NCI-H2196 (cell line): ENCODE results near the gene DCAF12.
"Not testable (repeated sequence)": the region's sequence is repeated elsewhere in the genome, so short reads cannot be mapped to it uniquely, and the experiment has no call there.

ENCODE experiments used
- DNase-seq: peaks from one replicate; lab custom pipeline; 2025; ENCODE audit not compliant: unreplicated experiment; lab: John Stamatoyannopoulos, UW

The DCAF12 gene

DNA sequence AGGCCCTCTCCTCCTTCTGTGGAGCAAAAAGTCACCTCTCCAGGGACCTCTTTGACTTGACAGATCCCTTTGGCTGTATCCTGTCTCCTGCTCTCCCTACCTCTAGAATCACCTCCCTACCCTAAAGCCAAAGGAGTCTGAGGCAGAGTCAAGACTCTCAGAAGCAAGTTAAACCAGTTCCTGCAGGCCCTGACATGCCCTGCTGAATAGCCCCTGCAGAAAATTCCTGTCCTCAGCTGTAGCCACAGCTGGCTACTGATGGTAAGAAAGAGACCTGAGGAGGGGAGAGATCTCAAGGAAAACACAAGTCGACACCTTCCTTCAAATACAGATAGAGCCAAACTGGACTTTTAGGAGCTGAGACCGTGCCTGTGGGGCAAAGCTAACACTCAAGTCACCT, 54.1 kb downstream of the DCAF12 start:
- DNase-seq, result peak; percentile 26

DNA sequence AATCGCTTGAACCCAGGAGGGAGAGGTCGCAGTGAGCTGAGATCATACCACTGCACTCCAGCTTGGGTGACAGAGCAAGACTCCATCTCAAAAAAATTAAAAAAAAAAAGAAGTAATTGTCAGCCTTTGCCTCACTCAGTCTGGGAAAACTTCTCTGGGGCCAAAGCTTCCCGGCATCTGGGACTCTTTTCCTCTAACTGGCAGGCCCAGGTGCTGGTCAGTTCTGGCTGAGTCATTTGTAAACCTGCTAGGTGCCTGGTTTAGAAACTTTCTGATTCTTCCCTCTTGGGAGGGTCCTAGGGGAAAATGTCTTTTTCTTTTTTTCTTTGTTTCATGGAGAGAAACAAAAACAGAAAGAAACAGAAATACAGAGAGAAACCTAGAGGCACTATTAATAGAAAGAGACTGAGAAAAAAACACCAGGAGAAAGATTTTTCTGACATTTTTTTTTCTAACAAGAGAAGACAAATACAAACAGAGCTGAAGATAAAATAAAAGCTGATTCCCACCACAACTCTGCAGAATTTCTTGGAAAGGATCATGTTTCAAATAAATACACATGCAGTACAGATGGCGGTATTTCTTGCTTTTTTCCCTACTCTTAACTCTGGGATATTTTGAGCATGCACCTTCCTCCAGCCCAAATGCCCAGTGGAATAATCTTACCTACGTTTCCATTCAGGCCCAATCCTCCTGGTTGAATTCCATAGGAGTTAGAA, 55.7 kb downstream of the DCAF12 start:
- DNase-seq, result no peak

DNA sequence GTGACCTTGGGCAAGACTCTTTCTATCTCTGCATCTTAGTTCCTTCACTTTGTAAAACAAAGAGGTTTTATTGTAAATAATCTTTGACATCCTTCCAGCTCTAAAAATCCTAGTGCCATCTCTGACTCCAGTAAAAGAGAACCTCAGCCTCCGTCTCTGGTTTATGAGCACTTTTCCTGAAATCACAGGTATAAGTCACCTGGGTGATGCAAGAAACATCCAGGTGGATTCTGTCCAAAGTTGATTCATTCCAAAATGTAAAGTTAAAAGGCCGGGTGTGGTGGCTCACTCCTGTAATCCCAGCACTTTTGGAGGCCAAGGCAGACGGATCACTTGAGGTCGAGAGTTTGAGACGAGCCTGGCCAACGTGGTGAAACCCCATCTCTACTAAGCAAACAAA, 56.7 kb downstream of the DCAF12 start:
- no peak for DNase-seq

DNA sequence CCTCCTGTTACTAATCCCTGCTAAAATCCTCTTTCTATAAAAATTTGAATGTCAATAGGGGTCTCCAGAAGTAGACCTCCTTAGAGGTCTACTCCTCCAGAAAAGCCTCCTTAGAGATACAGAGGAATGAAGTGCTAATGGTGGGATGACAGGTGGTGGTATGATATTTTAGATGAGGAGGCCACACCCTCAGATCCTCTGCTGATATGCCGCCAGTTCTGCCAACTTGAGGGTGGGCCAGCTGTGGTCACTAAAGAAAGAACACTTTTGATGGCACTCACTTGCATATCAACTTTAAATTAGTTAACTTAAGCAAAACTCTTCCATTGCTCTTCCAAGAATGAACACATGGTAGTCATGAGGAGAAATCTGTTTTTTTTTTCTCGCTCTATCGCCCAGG, 61.0 kb downstream of the DCAF12 start:
- no peak for DNase-seq

DNA sequence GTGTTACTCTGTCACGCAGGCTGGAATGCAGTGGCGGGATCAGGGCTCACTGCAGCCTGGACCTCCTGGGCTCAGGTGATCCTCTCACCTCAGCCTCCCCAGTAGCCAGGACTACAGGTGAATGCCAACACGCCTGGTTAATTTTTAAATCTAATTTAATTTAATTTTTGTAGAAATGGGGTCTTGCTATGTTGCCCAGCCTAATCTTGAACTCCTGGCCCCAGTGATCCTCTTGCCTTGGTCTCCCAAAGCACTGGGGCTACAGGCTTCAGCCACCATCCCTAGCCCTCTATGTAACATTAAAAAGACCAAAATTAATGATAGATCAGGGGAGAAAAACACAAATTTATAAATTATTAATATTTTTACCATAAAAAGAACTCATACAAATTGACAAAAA, 66.5 kb downstream of the DCAF12 start:
- DNase-seq, result no peak

DNA sequence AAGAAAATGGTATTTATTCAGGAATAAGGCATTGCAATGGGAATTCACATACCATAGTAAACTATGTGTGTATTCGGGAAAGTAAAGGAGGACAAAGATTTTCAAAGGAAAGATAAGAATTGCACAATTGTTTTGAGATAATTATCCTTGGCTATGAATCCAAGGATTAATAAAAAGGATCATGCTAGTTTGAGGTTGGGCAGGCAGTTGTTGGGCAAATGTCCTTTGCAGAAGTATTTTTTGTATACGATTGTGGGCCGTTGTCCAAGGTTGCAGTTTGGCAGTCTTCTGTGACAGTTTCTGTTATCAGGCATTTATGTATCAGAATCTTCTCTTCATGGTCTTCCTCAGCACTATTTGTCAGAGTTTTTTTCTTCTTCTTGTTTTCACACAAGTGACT, 67.2 kb downstream of the DCAF12 start:
- DNase-seq, result no peak

DNA sequence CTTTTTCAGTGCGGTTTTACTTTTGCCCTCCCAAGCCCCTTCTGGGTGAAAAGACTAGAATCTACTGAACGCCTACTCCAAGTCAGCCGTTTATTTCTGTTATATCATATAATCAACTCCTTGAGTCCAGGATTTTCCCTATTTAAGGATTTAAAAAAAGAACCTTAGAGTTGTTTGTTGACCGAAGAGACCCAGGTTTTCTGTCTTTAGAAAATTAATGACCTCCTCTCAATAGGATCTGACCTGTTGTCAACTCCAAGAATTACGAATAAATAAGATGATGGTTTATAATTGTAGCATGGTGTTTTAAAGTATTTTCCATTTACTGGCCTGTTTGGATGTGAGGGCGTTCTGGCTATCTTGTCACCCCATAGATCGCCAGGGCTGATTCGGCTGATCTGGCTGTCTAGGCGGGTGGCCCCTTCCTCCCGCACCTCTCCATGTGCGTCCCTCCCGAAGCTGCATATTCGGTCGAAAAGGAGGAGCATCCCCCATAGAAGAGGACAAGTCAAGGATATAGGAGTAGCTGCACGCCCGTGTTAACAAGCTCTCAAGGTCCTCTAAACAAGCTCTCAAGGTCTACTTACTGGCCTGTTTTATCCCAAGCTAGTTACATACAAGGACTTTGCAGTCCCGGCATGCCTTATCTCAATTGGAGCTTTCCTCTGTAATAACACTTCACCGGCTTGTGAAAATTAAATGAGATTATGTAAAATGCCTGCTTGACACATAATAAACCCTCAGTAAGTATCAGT, 76.7 kb downstream of the DCAF12 start:
- DNase-seq, result no peak

DNA sequence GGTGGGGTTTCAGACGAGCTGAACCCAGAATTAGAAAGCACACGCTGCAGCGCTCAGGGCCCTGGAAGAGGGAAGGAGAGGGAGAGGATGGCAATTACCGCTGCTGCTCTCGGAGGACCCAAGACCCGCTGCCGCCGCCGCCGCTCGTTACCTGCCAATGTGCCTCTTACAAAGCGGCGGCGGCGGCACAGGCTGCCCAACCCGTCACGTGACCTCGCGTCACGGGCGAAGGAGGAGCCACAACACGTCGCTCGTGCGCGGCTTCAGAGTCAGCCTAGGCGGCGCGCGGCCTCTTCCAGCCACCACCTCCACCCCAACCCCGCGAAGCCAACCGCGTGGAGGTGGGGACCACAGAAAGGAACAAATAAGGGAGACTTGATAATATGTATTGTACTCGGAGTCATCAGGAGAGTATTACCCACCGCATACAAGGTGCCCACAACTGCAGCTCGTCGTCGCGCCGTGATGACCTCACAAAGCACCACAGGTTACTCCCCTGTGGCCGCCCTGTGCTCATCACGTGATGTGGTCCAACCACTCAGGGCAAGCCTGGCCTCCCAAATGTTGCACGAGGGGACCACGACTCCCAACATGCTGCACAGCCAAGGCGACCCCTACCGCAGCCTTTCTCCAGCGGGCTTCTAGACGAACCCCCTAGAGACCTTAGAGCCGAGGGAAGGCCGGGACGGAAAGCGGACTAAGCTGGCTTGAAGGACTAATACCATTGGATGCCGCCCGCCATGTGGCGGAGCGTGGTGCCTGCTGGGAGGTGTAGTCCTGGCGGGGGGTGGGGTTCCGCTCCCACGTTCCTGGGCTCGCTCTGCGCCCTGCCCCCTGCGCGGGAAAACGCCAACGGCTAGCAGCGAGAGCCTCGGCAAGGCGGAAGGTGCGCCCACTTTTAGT, 77.5 kb downstream of the DCAF12 start, which contains the start of gene UBAP2:
Gene UBAP2 (minus strand): TSS at position 161 of the 903 bp plus-strand sequence. CDS start 31,739 bp downstream, outside the sequence.
- DNase-seq, result peak; percentile 95

DNA sequence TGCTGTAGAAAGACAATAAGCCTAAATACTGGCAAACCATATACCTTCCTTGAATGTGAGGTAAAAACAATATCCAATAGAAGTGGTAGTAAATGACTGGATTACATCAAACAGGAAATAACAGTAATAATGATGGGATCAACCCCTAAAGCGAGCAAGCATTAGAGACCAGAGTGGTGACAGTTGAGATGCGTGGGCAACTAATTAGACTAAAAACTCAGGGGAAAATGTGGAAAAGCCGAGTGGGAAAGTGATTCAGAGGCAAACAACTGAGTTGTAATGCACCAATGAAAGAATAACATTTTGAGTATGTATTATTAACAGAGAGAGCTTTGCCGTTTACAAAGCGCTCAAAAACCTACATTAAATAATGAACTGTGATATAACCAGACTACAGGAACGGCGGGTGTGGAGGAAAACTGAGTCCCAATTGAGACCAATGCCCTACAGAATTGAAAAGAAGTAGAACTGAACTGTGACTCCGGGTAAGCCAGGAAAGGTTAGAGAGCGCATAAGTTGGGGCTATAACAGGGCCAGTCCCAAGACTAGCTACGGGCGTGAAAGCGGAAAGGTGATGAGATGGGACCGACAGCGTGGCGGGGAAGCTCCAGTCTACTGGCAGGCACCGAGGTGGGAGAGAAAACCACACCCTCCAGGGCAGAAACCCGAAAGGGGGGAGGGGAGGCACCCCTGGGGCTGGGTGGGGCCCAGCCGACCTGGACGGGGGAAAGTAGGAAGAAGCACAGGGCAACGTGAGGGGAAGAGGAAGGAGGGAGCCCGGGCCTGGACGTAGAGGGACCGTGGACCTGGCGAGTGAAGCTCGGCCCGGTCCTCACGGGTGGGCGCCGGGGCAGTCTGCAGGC, 78.4 kb downstream of the DCAF12 start:
- no peak for DNase-seq

DNA sequence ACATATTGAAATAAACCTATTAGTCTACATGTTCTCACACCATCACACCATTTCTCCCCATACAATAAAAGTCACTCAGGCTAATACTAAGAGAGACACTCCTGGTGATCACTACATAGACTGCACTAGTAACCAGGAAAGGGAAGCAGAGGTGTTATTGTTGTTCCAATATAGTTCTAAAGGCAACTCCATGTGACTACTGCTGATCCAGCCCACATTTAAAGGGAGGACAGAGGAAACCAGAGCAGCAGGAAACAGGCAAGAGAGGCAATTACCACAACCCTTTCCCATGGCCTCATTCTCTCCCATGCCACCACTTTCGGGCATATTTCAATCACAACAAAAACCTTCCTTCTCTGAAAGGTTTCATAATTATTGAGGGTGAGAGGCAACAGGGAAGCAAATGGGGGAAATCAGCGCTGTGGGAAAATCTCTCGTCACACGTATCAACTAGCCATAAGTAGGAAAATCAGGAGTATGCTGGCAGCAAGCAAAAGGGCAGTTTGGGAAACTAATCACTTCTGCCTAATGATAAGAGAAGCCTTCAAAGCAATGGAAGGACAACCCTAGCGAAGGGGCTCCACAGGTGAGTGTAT, 79.6 kb downstream of the DCAF12 start:
- no peak for DNase-seq

DNA sequence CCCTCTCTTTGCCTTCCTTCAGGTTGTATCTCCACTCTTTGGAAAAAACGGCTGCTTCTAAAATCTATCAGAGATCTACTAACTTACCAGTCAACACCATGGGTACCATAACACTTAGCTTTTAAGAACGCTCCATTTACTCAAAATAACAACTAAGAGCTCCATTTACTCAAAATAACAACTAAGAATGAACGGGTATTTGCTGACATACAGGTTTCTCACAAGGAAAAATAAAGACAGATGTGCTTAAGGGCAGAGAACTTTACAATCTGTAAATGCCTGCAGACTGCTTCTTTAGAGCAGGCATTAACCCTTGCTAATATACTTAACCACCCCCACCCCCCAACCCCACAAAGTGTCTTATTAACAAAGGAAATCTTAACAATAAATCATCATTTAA, 80.6 kb downstream of the DCAF12 start:
- no peak for DNase-seq

DNA sequence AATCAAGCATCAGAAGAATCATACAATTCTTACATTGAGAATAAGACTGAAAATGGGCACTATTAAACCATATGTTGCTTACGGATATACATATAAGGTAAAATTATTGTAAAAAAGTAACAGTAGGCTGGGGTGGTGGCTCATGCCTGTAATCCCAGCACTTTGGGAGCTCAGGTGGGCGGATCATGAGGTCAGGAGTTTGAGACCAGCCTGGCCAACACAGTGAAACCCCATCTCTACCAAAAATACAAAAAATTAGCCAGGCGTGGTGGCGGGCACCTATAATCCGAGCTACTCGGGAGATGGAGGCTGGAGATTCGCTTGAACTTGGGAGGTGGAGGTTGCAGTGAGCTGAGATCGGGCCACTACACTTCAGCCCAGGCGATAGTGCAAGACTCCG, 84.4 kb downstream of the DCAF12 start:
- DNase-seq, result not testable (repeated sequence)

DNA sequence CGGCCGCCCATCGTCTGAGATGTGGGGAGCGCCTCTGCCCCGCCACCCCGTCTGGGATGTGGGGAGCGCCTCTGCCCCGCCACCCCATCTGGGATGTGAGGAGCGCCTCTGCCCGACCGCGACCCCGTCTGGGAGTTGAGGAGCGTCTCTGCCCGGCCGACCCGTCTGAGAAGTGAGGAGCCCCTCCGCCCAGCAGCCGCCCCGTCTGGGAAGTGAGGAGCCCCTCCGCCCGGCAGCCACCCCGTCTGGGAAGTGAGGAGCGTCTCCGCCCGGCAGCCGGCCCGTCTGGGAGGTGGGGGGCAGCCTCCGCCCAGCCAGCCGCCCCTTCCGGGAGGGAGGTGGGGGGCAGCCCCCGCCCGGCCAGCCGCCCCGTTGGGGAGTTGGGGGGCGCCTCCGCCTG, 87.6 kb downstream of the DCAF12 start:
- not testable (repeated sequence) for DNase-seq

DNA sequence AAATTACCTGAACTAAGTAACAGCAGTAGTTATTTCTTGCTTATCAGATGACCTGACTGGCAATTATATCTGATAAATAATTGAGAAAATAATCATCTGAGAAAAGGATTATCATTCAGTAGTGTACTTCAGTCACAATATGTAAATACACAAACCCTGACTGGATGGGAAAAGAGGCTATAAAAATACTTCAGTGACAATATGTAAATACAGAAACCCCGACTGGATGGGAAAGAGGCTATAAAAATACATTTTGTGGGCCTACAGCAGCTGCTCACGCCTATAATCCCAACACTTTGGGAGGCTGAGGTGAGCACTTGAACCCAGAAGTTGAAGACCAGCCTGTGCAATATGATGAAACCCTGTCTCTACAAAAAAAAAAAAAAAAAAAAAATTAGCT, 88.9 kb downstream of the DCAF12 start:
- DNase-seq, result peak; percentile 23

DNA sequence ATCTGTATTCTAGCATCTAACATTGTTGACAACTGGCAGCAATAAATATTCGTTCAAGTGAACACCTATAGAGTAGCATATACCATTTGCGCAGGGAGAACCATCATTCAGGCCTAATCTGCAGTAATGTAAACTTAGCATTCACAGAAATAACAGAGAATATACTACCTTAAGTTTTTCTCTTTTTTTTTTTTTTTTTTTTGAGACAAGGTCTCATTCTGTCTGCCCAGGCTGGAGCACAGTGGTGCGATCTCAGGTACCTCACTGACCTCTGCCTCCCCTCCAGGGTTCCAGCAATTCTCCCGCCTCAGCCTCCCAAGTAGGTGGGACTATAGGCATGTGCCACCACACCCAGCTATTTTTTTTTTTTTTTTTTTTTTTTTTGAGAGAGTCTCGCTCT, 89.9 kb downstream of the DCAF12 start:
- no peak for DNase-seq
